DND-41 (cell line): ENCODE data around the gene SNRPN.
"Not testable (repeated sequence)": the region's sequence is repeated elsewhere in the genome, so short reads cannot be mapped to it uniquely, and the experiment has no call there.

Source experiments
- ATAC-seq: fragments of 200-7000 bp; cut with Tn5 transposase; 3 replicates; pipeline ENCODE4 v1.9.1; 2021; ENCODE audit warnings: low read depth; ENCODE audit not compliant: insufficient read depth
- DNase-seq: peaks from one replicate; pipeline ENCODE4 v3.0.0-alpha.2; 2020
- H2AFZ ChIP-seq: 2 replicates; pipeline ENCODE4 v1.6.0; 2012; ENCODE audit warnings: low read depth, low read length
- H3K27ac ChIP-seq: 2 replicates; pipeline ENCODE4 v1.5.1; 2012; ENCODE audit warnings: low read length, inconsistent platforms
- H3K27me3 ChIP-seq: fragments of 200-600 bp; sonication (generic); 2 replicates; pipeline ENCODE4 v1.6.0; 2012; ENCODE audit warnings: low read length, mild to moderate bottlenecking, inconsistent platforms; ENCODE audit not compliant: insufficient read depth, poor library complexity
- H3K36me3 ChIP-seq: 2 replicates; pipeline ENCODE4 v1.5.1; 2012; ENCODE audit warnings: low read length, inconsistent platforms; ENCODE audit not compliant: insufficient read depth
- H3K4me1 ChIP-seq: 2 replicates; pipeline ENCODE4 v1.5.1; 2012; ENCODE audit warnings: mild to moderate bottlenecking, low read length; ENCODE audit not compliant: insufficient read depth
- H3K4me2 ChIP-seq: 2 replicates; pipeline ENCODE4 v1.6.0; 2012; ENCODE audit warnings: mild to moderate bottlenecking, moderate library complexity, low read length, inconsistent platforms; ENCODE audit not compliant: insufficient read depth
- H3K4me3 ChIP-seq, 2 experiments: fragments of 200-600 bp in 1 of 2; shearing (Covaris generic) in 1 of 2; 2 replicates each; pipeline ENCODE4 v1.5.1; 2012 to 2016; ENCODE audit warnings: inconsistent platforms in 2 of 2, low read length in 2 of 2, mild to moderate bottlenecking in 2 of 2, low read depth in 1 of 2, moderate library complexity in 1 of 2
- H3K79me2 ChIP-seq: 2 replicates; pipeline ENCODE4 v1.6.0; 2012; ENCODE audit warnings: low read length, inconsistent platforms; ENCODE audit not compliant: insufficient read depth
- H3K9ac ChIP-seq: 2 replicates; pipeline ENCODE4 v1.6.0; 2012; ENCODE audit warnings: low read depth, mild to moderate bottlenecking, inconsistent platforms, low read length, moderate library complexity
- H3K9me3 ChIP-seq: 2 replicates; pipeline ENCODE4 v1.5.1; 2012; ENCODE audit warnings: low read length, moderate library complexity, mild to moderate bottlenecking, inconsistent platforms; ENCODE audit not compliant: insufficient read depth, severe bottlenecking
- H4K20me1 ChIP-seq: 2 replicates; pipeline ENCODE4 v1.6.0; 2012; ENCODE audit warnings: low read length; ENCODE audit not compliant: insufficient read depth
- EZH2 ChIP-seq: IDR thresholded peaks from 3 replicates; pipeline ENCODE4 v1.6.1; 2012; ENCODE audit warnings: borderline replicate concordance, low read depth, mild to moderate bottlenecking, moderate library complexity, low read length, inconsistent platforms; ENCODE audit not compliant: severe bottlenecking
- TF ChIP-seq, protein P1 (sequence below): IDR thresholded peaks from 2 replicates; pipeline ENCODE4 v1.5.1; 2012; ENCODE audit warnings: borderline replicate concordance, low read length, moderate library complexity, mild to moderate bottlenecking; ENCODE audit not compliant: poor library complexity, severe bottlenecking; ENCODE audit errors: extremely low read depth

Gene SNRPN

GRCh38 chr15:24933716-24934115, 21.1 kb upstream of the SNRPN start:
- DNase-seq = no peak
- H3K9ac ChIP-seq = no peak overlapping the region
- no peak overlapping the region for H3K4me2 ChIP-seq
- H4K20me1 ChIP-seq = no peaks in the 10 kb centered on the region
- no peak overlapping the region for H3K4me3 ChIP-seq
- H3K79me2 ChIP-seq = no peaks in the 10 kb centered on the region
- H3K27ac ChIP-seq = no peak overlapping the region
- no peaks in the 10 kb centered on the region for H3K27me3 ChIP-seq
- TF ChIP-seq, protein P1, sequence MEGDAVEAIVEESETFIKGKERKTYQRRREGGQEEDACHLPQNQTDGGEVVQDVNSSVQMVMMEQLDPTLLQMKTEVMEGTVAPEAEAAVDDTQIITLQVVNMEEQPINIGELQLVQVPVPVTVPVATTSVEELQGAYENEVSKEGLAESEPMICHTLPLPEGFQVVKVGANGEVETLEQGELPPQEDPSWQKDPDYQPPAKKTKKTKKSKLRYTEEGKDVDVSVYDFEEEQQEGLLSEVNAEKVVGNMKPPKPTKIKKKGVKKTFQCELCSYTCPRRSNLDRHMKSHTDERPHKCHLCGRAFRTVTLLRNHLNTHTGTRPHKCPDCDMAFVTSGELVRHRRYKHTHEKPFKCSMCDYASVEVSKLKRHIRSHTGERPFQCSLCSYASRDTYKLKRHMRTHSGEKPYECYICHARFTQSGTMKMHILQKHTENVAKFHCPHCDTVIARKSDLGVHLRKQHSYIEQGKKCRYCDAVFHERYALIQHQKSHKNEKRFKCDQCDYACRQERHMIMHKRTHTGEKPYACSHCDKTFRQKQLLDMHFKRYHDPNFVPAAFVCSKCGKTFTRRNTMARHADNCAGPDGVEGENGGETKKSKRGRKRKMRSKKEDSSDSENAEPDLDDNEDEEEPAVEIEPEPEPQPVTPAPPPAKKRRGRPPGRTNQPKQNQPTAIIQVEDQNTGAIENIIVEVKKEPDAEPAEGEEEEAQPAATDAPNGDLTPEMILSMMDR = no peak
- TF ChIP-seq EZH2 = no peak
- no peak overlapping the region for H2AFZ ChIP-seq
- no peaks in the 10 kb centered on the region for H3K36me3 ChIP-seq
- no peak for ATAC-seq
- H3K4me1 ChIP-seq = no peaks in the 10 kb centered on the region
- no peaks in the 10 kb centered on the region for H3K9me3 ChIP-seq

DNA sequence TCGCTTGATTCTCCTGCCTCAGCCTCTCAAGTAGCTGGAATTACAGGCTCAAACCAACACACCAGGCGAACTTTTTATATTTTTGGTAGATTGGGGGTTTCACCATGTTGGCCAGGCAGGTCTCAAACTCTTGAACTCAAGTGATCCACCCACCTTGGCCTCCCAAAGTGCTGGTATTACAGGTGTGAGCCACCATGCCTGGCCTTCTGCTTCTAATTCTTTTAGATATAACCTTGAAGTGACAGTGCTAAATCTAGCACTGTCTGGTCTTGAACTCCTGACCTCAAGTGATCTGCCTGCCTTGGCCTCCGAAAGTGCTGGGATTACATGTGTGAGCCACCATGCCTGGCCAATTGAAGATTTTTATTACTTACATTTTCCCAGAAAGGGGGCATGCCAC, 16.6 kb upstream of the SNRPN start:
- not testable (repeated sequence) for H3K36me3 ChIP-seq, ATAC-seq, H3K4me3 ChIP-seq, H4K20me1 ChIP-seq, H3K27me3 ChIP-seq, H3K9me3 ChIP-seq, H3K9ac ChIP-seq, H3K79me2 ChIP-seq, H2AFZ ChIP-seq, H3K27ac ChIP-seq, H3K4me2 ChIP-seq, DNase-seq, H3K4me1 ChIP-seq

DNA sequence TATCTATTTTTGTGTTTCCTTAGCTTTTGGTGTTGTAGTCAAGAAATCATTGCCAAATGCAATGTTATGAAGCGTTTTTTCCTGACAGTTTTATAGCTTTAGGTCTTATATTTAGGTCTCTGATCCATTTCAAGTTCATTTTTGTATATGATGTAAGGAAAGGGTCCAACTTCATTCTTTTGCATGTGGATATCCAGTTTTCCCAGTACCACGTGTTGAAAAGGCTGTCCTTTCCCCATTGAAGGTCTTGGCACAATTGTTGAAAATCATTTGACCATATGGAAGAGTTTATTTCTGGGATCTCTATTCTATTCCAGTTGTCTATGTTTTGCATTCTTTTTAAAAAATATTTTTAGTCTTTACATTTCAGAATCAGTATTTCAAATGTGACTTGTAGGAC, 14.6 kb upstream of the SNRPN start:
- no peak overlapping the region for H3K9ac ChIP-seq
- no peaks in the 10 kb centered on the region for H3K9me3 ChIP-seq
- H3K27me3 ChIP-seq = no peaks in the 10 kb centered on the region
- no peak overlapping the region for H3K27ac ChIP-seq
- no peak overlapping the region for H3K4me2 ChIP-seq
- no peaks in the 10 kb centered on the region for H3K79me2 ChIP-seq
- H3K36me3 ChIP-seq = no peaks in the 10 kb centered on the region
- no peak for TF ChIP-seq EZH2
- TF ChIP-seq, protein P1 = no peak
- no peak for DNase-seq
- no peak for ATAC-seq
- no peaks in the 10 kb centered on the region for H4K20me1 ChIP-seq
- no peak overlapping the region for H2AFZ ChIP-seq
- no peak overlapping the region for H3K4me3 ChIP-seq
- H3K4me1 ChIP-seq = no peaks in the 10 kb centered on the region

DNA sequence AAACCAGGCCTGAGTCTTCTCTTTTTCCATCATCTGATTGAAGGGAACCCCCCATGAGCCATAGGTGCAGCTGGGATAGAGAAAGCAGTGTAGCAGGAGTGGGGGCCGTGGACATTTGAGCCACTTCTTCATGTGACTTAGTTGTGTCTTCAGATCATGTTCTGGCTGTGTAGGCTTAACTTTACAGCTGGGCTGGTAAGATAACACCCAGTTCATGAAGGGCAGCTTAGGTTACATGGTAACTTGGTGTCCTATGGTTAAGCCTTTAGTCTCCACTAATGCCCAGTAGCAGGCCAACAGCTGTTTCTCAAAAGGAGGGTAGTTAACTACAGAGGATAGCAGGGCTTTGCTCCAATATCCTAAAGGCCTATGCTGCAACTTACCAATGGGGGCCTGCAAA, 11.4 kb upstream of the SNRPN start:
- Histone ChIP-seq H3K4me1 (no peaks in the 10 kb centered on the region), H3K79me2 (no peaks in the 10 kb centered on the region), H3K9ac (no peak overlapping the region), H3K36me3 (no peaks in the 10 kb centered on the region), H3K27ac (no peak overlapping the region), H3K27me3 (no peaks in the 10 kb centered on the region), H3K9me3 (no peaks in the 10 kb centered on the region), H3K4me3 (no peak overlapping the region), H3K4me2 (no peak overlapping the region), H4K20me1 (no peaks in the 10 kb centered on the region), H2AFZ (no peak overlapping the region)
- DNase-seq (no peak), ATAC-seq (no peak)
- TF ChIP-seq, protein P1 = no peak
- TF ChIP-seq EZH2 = no peak
